ENCODE results near the gene MAP3K1.

Gene MAP3K1

GRCh38 chr5:56845277-56845676 lies 29.9 kb downstream of the MAP3K1 start:
- no peaks in the 10 kb centered on the region for H3K27me3 ChIP-seq (ENCODE audit: control insufficient read depth, insufficient read depth, low read length)
- peaks cover 2% of the 10 kb centered on the region; the same call in 1 of the 2 replicates for H3K4me1 ChIP-seq (ENCODE audit: control insufficient read depth, insufficient read depth, low read length)
- no peaks in the 10 kb centered on the region for H3K36me3 ChIP-seq (ENCODE audit: control insufficient read depth, insufficient read depth, low read length)
- no peaks in the 10 kb centered on the region for H3K9me3 ChIP-seq (ENCODE audit: control insufficient read depth, insufficient read depth, low read length)
- H3K27ac ChIP-seq (ENCODE audit: low read length): no peak overlapping the region
- WGBS (ENCODE audit: insufficient coverage, insufficient read length): no CpG with 5 or more reads among the region's 2 CpGs
- no peak overlapping the region for H3K4me3 ChIP-seq (ENCODE audit: low read length)
- DNase-seq (ENCODE audit: low read depth, low spot score): no peak

- peaks cover 2% of the 10 kb centered on the region; the same call in 1 of the 2 replicates for H3K4me1 ChIP-seq (ENCODE audit: control insufficient read depth, insufficient read depth, low read length)
- no peaks in the 10 kb centered on the region for H3K36me3 ChIP-seq (ENCODE audit: control insufficient read depth, insufficient read depth, low read length)
- H3K4me3 ChIP-seq (ENCODE audit: low read length): no peak overlapping the region
- H3K27ac ChIP-seq (ENCODE audit: low read length): no peak overlapping the region
- DNase-seq (ENCODE audit: low read depth, low spot score): no peak
- WGBS (ENCODE audit: insufficient coverage, insufficient read length): no CpG with 5 or more reads among the region's 3 CpGs
- H3K9me3 ChIP-seq (ENCODE audit: control insufficient read depth, insufficient read depth, low read length): no peaks in the 10 kb centered on the region
- H3K27me3 ChIP-seq (ENCODE audit: control insufficient read depth, insufficient read depth, low read length): no peaks in the 10 kb centered on the region
Observed at GRCh38 chr5:56845904-56846480, 30.6 kb downstream of the MAP3K1 start.

- WGBS (ENCODE audit: insufficient coverage, insufficient read length): no CpG with 5 or more reads among the region's 1 CpG
- Histone ChIP-seq H3K9me3 (ENCODE audit: control insufficient read depth, insufficient read depth, low read length) (no peaks in the 10 kb centered on the region), H3K27ac (ENCODE audit: low read length) (no peak overlapping the region), H3K36me3 (ENCODE audit: control insufficient read depth, insufficient read depth, low read length) (no peaks in the 10 kb centered on the region), H3K27me3 (ENCODE audit: control insufficient read depth, insufficient read depth, low read length) (no peaks in the 10 kb centered on the region), H3K4me3 (ENCODE audit: low read length) (no peak overlapping the region), H3K4me1 (ENCODE audit: control insufficient read depth, insufficient read depth, low read length) (peaks cover 2% of the 10 kb centered on the region; the same call in 1 of the 2 replicates)
- DNase-seq (ENCODE audit: low read depth, low spot score): no peak
Observed at GRCh38 chr5:56848206-56848605, 32.9 kb downstream of the MAP3K1 start.

GRCh38 chr5:56849671-56850070 lies 34.3 kb downstream of the MAP3K1 start:
- Histone ChIP-seq H3K4me3 (ENCODE audit: low read length) (no peak overlapping the region), H3K4me1 (ENCODE audit: control insufficient read depth, insufficient read depth, low read length) (peaks cover 2% of the 10 kb centered on the region; the same call in 1 of the 2 replicates), H3K27ac (ENCODE audit: low read length) (no peak overlapping the region), H3K36me3 (ENCODE audit: control insufficient read depth, insufficient read depth, low read length) (no peaks in the 10 kb centered on the region), H3K27me3 (ENCODE audit: control insufficient read depth, insufficient read depth, low read length) (no peaks in the 10 kb centered on the region), H3K9me3 (ENCODE audit: control insufficient read depth, insufficient read depth, low read length) (no peaks in the 10 kb centered on the region)
- no CpG with 5 or more reads among the region's 2 CpGs for WGBS (ENCODE audit: insufficient coverage, insufficient read length)
- no peak for DNase-seq (ENCODE audit: low read depth, low spot score)

DNA sequence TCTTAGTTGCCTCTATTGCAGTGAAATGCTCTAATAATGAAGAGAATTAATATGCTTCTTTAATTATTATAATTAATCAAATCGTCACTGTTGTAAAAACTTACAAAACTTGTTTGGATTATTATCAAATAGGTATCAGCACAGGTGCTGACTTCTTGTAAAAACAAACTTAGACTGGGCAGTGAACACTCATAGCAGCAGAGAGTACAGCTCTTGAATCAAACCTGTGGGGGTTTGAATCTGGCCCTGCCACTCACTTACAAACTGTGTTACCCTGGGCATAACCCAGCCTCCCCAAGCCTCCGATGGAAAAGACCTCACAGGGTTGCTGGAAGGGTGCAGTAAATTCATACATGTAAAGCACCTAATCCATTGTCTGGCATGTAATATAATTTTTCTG lies 35.1 kb downstream of the MAP3K1 start:
- Histone ChIP-seq H3K27ac (ENCODE audit: low read length) (no peak overlapping the region), H3K9me3 (ENCODE audit: control insufficient read depth, insufficient read depth, low read length) (no peaks in the 10 kb centered on the region), H3K36me3 (ENCODE audit: control insufficient read depth, insufficient read depth, low read length) (no peaks in the 10 kb centered on the region), H3K27me3 (ENCODE audit: control insufficient read depth, insufficient read depth, low read length) (no peaks in the 10 kb centered on the region), H3K4me1 (ENCODE audit: control insufficient read depth, insufficient read depth, low read length) (no peaks in the 10 kb centered on the region), H3K4me3 (ENCODE audit: low read length) (no peak overlapping the region)
- DNase-seq (ENCODE audit: low read depth, low spot score): no peak
- WGBS (ENCODE audit: insufficient coverage, insufficient read length): no CpG with 5 or more reads among the region's 2 CpGs

GRCh38 chr5:56851258-56851941 lies 36.1 kb downstream of the MAP3K1 start:
- no CpG with 5 or more reads among the region's 6 CpGs for WGBS (ENCODE audit: insufficient coverage, insufficient read length)
- DNase-seq (ENCODE audit: low read depth, low spot score): no peak
- Histone ChIP-seq H3K27ac (ENCODE audit: low read length) (no peak overlapping the region), H3K4me3 (ENCODE audit: low read length) (no peak overlapping the region), H3K36me3 (ENCODE audit: control insufficient read depth, insufficient read depth, low read length) (no peaks in the 10 kb centered on the region), H3K9me3 (ENCODE audit: control insufficient read depth, insufficient read depth, low read length) (no peaks in the 10 kb centered on the region), H3K27me3 (ENCODE audit: control insufficient read depth, insufficient read depth, low read length) (no peaks in the 10 kb centered on the region), H3K4me1 (ENCODE audit: control insufficient read depth, insufficient read depth, low read length) (no peaks in the 10 kb centered on the region)

DNA sequence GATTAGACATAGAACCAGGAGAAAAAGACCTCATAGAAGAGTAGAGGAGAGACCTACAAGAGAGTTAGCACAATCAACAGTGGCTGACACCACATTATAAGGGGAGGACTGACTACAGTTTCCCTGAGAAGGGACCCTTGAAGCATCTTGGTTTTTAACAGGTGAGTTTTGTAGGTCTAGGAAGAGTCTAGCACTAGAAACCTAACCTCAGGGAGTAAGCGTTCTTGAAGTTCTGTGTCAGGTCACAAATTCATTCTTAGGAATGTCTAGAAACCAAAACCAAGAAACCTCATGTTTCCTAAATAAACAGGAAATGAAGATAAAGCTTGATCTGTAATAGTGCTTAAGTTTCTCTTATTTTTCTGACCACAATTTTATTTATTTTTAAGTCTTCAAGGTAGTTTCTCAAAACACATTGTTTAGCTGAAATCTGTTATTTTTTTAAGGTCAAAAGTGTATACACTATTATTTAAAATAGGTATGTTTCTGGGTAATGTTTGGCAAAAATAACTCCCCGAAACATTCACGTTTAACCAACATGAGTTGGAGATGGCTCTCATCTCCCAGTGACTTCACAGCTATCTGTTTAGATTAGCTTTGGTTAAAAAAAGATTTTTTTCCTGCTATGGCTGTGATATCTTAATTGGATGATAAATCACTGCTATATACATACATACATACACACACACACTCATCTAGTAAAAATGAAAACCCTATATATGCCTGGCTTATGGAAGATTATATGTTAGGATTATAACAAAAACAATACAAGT lies 37.1 kb downstream of the MAP3K1 start:
- no peak overlapping the region for H3K4me3 ChIP-seq (ENCODE audit: low read length)

DNA sequence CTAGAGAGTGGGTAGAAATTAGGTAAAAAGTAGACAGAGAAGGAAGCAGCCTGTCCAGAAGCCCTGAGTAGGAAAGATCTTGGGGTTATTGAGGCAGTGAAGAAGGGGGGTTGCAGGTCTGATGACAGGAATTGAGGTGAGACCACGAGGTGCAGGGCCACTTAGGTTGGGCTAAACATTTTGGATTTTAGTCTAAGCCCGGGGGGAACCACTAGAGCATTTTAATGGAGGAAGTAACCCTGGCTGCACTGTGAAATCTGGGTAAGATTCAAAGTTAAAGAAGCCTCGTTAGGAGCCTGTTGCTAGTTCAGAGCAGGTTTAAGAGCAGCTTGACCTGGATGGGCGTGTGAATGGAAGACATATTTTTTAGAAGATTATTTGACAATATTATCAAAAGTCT lies 38.3 kb downstream of the MAP3K1 start:
- H3K27me3 ChIP-seq (ENCODE audit: control insufficient read depth, insufficient read depth, low read length): no peaks in the 10 kb centered on the region
- DNase-seq (ENCODE audit: low read depth, low spot score): no peak
- H3K4me1 ChIP-seq (ENCODE audit: control insufficient read depth, insufficient read depth, low read length): no peaks in the 10 kb centered on the region
- no peaks in the 10 kb centered on the region for H3K36me3 ChIP-seq (ENCODE audit: control insufficient read depth, insufficient read depth, low read length)
- no CpG with 5 or more reads among the region's 4 CpGs for WGBS (ENCODE audit: insufficient coverage, insufficient read length)
- no peak overlapping the region for H3K4me3 ChIP-seq (ENCODE audit: low read length)
- H3K9me3 ChIP-seq (ENCODE audit: control insufficient read depth, insufficient read depth, low read length): no peaks in the 10 kb centered on the region
- no peak overlapping the region for H3K27ac ChIP-seq (ENCODE audit: low read length)

More for the DNA sequence above, 37.1 kb downstream of the MAP3K1 start:
- H3K27ac ChIP-seq (ENCODE audit: low read length): no peak overlapping the region
- WGBS (ENCODE audit: insufficient coverage, insufficient read length): no CpG with 5 or more reads among the region's 3 CpGs
- H3K27me3 ChIP-seq (ENCODE audit: control insufficient read depth, insufficient read depth, low read length): no peaks in the 10 kb centered on the region
- DNase-seq (ENCODE audit: low read depth, low spot score): no peak
- H3K36me3 ChIP-seq (ENCODE audit: control insufficient read depth, insufficient read depth, low read length): no peaks in the 10 kb centered on the region
- no peaks in the 10 kb centered on the region for H3K9me3 ChIP-seq (ENCODE audit: control insufficient read depth, insufficient read depth, low read length)
- no peaks in the 10 kb centered on the region for H3K4me1 ChIP-seq (ENCODE audit: control insufficient read depth, insufficient read depth, low read length)

- H3K4me1 ChIP-seq (ENCODE audit: control insufficient read depth, insufficient read depth, low read length): no peaks in the 10 kb centered on the region
- H3K36me3 ChIP-seq (ENCODE audit: control insufficient read depth, insufficient read depth, low read length): no peaks in the 10 kb centered on the region
- H3K4me3 ChIP-seq (ENCODE audit: low read length): no peak overlapping the region
- no peaks in the 10 kb centered on the region for H3K27me3 ChIP-seq (ENCODE audit: control insufficient read depth, insufficient read depth, low read length)
- no peak overlapping the region for H3K27ac ChIP-seq (ENCODE audit: low read length)
- DNase-seq (ENCODE audit: low read depth, low spot score): no peak
- H3K9me3 ChIP-seq (ENCODE audit: control insufficient read depth, insufficient read depth, low read length): no peaks in the 10 kb centered on the region
- no CpG with 5 or more reads among the region's 1 CpG for WGBS (ENCODE audit: insufficient coverage, insufficient read length)
Observed at GRCh38 chr5:56854920-56855319, 39.6 kb downstream of the MAP3K1 start.

- no peaks in the 10 kb centered on the region for H3K9me3 ChIP-seq (ENCODE audit: control insufficient read depth, insufficient read depth, low read length)
- no CpG with 5 or more reads among the region's 5 CpGs for WGBS (ENCODE audit: insufficient coverage, insufficient read length)
Observed at GRCh38 chr5:56856541-56857178, 41.3 kb downstream of the MAP3K1 start.

More at GRCh38 chr5:56856541-56857178, 41.3 kb downstream of the MAP3K1 start:
- Histone ChIP-seq H3K27me3 (ENCODE audit: control insufficient read depth, insufficient read depth, low read length) (no peaks in the 10 kb centered on the region), H3K4me3 (ENCODE audit: low read length) (no peak overlapping the region), H3K36me3 (ENCODE audit: control insufficient read depth, insufficient read depth, low read length) (no peaks in the 10 kb centered on the region), H3K27ac (ENCODE audit: low read length) (no peak overlapping the region), H3K4me1 (ENCODE audit: control insufficient read depth, insufficient read depth, low read length) (no peaks in the 10 kb centered on the region)
- no peak for DNase-seq (ENCODE audit: low read depth, low spot score)

Measured in iPS DF 6.9 (cell line).